Mucosa of stomach (tissue), 1 donor: ENCODE data around the gene SLC2A9.

ENCODE experiments used
- H3K27me3 ChIP-seq: one replicate; pipeline ENCODE4 v1.7.0; 2013; ENCODE audit warnings: mild to moderate bottlenecking, low read length; ENCODE audit not compliant: control insufficient read depth, insufficient read depth
- H3K36me3 ChIP-seq: one replicate; pipeline ENCODE4 v1.7.0; 2013; ENCODE audit warnings: low read length; ENCODE audit not compliant: control insufficient read depth, insufficient read depth
- H3K4me1 ChIP-seq: one replicate; pipeline ENCODE4 v1.7.0; 2013; ENCODE audit warnings: mild to moderate bottlenecking, low read length; ENCODE audit not compliant: control insufficient read depth, insufficient read depth
- H3K4me3 ChIP-seq: one replicate; pipeline ENCODE4 v1.7.0; 2013; ENCODE audit warnings: low read length
- H3K9ac ChIP-seq: one replicate; pipeline ENCODE4 v1.7.0; 2013; ENCODE audit warnings: mild to moderate bottlenecking, low read length, moderate library complexity
- H3K9me3 ChIP-seq: one replicate; pipeline ENCODE4 v1.7.0; 2013; ENCODE audit warnings: mild to moderate bottlenecking, low read length, moderate library complexity; ENCODE audit not compliant: control insufficient read depth
- donor health status: Pancreatic carcinoma.

Gene SLC2A9

DNA sequence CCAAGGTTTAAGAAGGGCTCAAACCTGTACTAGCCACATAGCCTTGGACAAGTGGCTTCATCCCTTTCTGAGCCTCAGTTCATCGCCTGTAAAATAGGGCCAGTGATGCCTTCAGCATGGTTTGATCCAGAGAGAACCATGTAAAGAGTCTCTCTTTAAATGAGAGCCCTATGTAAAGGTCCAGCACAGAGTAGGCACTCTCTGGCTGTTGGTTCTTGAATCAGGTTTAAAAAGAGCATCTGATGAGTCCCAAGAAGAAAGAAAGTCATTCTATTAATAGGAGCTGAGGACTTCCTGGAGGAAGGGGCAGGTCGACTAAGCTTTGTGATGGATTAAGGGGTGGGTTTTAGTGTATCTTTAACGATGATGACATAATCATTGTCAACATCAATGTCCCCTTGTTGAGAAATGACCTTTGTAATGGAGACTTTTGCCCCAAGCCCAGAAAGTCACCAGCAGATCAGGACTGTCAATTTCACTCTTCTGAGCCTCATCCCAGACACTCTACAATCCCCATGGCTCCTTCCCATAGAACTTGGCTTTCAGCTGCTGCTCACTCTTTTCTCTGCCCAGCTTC lies 4.0 kb upstream of the SLC2A9 start:
- no peaks in the 10 kb centered on the region for H3K27me3 ChIP-seq
- H3K9ac ChIP-seq, result no peak overlapping the region
- H3K4me3 ChIP-seq, result no peak overlapping the region
- no peaks in the 10 kb centered on the region for H3K36me3 ChIP-seq
- H3K4me1 ChIP-seq, result no peaks in the 10 kb centered on the region
- H3K9me3 ChIP-seq, result no peaks in the 10 kb centered on the region

DNA sequence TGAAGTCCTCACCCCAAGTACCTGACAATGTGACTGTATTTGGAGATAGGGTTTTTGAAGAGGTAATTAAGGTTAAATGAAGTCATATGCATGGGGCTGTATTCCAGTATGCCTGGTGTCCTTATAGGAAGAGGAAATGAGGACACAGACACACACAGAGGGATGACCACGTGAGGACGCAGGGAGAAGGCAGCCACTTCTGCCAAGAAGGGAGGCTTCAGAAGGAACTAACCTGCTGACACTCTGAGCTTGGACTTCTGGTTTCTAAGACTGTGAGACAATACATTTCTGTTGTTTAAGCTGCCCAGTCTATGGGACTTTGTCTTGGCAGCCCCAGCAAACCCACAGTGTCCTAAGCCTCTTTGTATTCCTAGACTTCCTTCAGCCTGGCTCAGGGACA lies 3.0 kb upstream of the SLC2A9 start:
- H3K27me3 ChIP-seq, result no peaks in the 10 kb centered on the region
- H3K9me3 ChIP-seq, result no peaks in the 10 kb centered on the region
- peaks cover 5% of the 10 kb centered on the region for H3K4me1 ChIP-seq
- no peak overlapping the region for H3K4me3 ChIP-seq
- no peak overlapping the region for H3K9ac ChIP-seq
- H3K36me3 ChIP-seq, result no peaks in the 10 kb centered on the region

DNA sequence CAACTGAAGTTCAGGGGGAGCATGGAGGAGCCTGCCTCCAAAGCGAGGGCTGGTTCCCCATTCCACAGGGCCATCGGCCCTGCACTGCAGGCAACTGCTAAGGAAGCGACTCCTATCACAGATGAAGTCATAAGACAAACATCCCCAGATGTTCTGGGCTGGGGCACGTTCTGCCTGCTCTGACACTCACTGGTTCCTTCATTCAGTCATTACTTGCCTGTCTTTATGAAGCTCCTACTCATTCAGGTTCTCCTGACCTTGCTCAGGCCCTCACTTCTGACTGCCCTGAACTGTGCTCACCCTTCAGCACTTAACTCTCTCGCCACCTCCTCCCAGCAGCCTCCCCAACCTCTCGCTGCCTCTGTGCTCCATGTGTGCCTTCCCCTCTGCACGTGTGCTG lies 2.5 kb upstream of the SLC2A9 start:
- Histone ChIP-seq H3K27me3 (no peaks in the 10 kb centered on the region), H3K4me1 (peaks cover 7% of the 10 kb centered on the region), H3K36me3 (no peaks in the 10 kb centered on the region), H3K4me3 (no peak overlapping the region), H3K9ac (no peak overlapping the region), H3K9me3 (no peaks in the 10 kb centered on the region)

DNA sequence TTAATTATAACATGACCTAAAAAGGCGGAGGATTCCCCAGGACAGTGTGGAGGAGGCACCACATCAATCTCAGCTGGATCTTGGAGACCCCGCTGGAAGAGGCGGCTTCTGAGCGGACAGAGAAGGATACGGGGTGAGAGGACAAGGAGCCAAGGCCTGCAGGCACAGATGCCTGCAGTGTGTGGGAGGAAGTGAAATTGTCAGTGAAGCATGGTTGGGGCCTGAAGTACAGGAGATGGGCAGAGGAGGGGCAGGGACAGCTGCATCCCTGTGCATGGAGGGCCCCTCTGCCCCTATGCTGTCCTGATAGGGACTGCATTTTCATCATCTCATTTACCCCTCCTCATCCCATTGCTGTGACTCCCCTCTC lies 1.7 kb upstream of the SLC2A9 start:
- Histone ChIP-seq H3K27me3 (no peaks in the 10 kb centered on the region), H3K4me3 (no peak overlapping the region), H3K4me1 (peaks cover 13% of the 10 kb centered on the region), H3K9ac (no peak overlapping the region), H3K9me3 (no peaks in the 10 kb centered on the region), H3K36me3 (no peaks in the 10 kb centered on the region)

DNA sequence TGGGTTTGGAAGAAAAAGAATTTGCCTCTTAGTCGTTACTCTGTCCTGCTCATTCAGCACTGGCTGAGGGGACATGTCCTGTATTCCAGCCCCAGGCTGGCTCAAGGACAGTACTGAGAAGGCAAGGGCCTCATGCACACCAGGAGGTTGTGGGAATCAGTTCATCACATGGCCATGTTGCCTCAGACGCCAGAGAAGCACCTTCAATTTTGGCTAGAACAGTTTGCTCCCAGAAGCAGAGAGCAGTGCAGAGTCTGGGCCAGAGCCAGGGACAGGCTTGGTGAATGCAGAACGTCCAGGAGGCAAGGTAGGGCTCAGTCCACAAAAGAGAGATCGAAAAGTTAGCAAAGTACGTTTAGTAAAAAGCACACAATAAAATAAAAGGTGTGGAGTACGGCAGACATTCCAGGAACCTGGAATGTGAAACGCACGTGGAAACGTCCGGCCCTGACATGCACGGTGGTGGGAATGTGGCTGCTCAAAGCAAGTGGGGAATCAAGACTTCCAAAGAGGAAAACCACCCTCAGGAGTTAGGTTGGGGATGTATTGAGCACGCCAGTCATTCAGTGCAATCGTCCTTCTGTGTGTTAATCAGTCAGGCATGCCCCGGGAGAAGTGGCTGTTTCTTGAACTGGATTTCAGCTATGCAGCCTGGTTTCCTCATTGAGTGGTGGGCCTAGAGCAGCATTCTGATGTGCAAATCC lies 1.2 kb upstream of the SLC2A9 start:
- H3K9me3 ChIP-seq, result no peaks in the 10 kb centered on the region
- no peak overlapping the region for H3K4me3 ChIP-seq
- H3K27me3 ChIP-seq, result no peaks in the 10 kb centered on the region
- H3K36me3 ChIP-seq, result no peaks in the 10 kb centered on the region
- no peak overlapping the region for H3K9ac ChIP-seq
- peaks cover 14% of the 10 kb centered on the region for H3K4me1 ChIP-seq

DNA sequence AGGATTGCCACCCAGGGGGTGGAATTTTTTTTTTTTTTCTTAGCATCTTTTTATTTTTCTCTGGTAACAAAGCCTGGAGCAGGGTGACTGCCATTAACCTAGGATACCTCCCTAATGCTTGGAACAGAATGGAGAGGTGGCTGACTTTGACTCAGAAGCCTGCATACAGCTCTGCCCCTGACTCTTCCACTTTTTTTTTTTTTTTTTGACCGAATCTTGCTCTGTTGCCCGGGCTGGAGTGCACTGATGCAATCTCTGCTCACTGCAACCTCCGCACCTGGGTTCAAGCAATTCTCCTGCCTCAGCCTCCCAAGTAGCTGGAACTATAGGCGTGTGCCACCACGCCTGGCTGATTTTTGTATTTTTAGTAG lies 341 bp upstream of the SLC2A9 start:
- no peaks in the 10 kb centered on the region for H3K9me3 ChIP-seq
- H3K36me3 ChIP-seq, result no peaks in the 10 kb centered on the region
- H3K4me1 ChIP-seq, result peaks cover 14% of the 10 kb centered on the region
- no peak overlapping the region for H3K4me3 ChIP-seq
- H3K27me3 ChIP-seq, result no peaks in the 10 kb centered on the region
- H3K9ac ChIP-seq, result no peak overlapping the region

DNA sequence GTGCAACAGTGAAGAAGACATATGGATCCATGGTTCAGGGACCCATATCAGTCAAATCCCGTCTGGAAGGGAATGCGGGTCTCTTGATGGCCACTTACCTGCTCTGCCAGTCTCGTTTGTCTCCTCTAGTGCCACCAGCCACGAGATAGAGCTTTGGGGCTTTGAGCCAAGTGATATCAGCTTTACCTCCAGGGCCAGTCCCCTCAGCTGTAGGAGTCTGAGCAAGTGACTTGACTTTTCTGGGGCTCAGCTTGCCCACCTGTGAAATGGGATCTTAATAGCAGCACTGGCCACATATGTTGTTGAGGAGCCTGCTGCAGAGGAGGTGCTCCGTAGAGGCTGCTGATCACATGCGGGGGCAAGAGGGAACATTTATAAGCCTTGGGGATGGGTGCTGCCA lies 1.2 kb downstream of the SLC2A9 start:
- H3K27me3 ChIP-seq, result no peaks in the 10 kb centered on the region
- no peak overlapping the region for H3K4me3 ChIP-seq
- no peaks in the 10 kb centered on the region for H3K9me3 ChIP-seq
- H3K4me1 ChIP-seq, result peaks cover 14% of the 10 kb centered on the region
- no peak overlapping the region for H3K9ac ChIP-seq
- H3K36me3 ChIP-seq, result no peaks in the 10 kb centered on the region

DNA sequence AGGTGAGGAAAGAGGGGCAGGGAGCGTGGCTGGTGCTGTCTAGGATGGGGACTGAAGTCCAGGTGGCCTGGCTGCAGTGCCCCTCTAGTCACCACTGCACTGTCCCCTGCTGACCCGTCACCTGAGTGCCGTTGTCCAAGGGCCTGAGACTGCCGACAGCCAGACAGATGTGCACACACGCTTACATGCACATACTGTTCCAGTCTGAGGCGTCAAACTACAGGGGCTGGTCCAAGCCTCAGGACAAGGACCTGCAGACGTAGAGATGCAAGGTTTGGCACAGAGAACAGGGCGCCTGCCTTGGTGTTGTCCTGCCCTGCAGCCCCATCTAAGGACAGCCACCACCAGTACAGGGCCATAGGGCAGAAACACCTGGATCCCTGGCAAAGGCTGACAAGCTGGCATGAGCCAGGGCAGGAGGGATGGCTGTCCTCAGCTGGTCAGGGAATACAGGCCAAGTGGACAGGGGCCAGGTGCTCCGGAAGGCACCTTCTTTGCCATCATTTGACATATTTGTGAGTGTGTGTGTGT lies 1.7 kb downstream of the SLC2A9 start:
- Histone ChIP-seq H3K4me1 (peaks cover 14% of the 10 kb centered on the region), H3K9me3 (no peaks in the 10 kb centered on the region), H3K36me3 (no peaks in the 10 kb centered on the region), H3K27me3 (no peaks in the 10 kb centered on the region), H3K4me3 (peak overlapping the region; percentile 11), H3K9ac (peak overlapping the region; percentile 72)

DNA sequence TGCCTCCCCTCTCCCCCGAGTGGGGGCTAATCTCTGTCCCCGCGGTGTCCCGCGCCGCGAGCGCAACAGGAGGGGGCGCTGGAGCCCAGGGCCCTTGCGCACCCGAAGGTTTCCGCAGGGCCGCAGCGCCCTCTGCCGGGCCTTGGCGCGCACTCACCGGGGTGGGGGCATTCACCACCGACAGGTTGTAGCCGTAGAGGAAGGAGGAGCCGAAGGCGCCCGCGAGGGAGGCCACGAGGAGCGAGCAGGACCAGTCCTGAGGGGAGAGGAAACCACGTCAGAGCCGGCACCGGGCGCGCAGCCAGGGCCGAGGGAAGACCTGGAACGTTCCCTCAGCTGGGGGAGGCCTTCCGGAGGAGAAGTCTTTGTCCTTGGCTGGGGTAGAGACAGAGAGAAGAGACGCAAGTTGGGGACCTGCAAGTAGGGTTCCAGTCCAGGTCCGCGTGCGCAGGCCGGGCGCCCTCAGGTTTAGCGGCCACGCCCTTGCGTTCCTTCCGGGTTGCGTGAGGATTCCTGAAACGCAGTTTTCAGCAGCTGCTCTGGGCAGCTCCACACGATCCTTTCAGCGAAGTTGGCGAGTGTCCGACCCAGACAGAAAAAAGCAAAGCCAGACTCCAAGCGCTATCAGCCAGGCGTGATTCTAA lies 2.4 kb downstream of the SLC2A9 start:
- Histone ChIP-seq H3K4me1 (peaks cover 14% of the 10 kb centered on the region), H3K4me3 (peak overlapping the region; percentile 11), H3K36me3 (no peaks in the 10 kb centered on the region), H3K27me3 (no peaks in the 10 kb centered on the region), H3K9ac (peak overlapping the region; percentile 72), H3K9me3 (no peaks in the 10 kb centered on the region)

DNA sequence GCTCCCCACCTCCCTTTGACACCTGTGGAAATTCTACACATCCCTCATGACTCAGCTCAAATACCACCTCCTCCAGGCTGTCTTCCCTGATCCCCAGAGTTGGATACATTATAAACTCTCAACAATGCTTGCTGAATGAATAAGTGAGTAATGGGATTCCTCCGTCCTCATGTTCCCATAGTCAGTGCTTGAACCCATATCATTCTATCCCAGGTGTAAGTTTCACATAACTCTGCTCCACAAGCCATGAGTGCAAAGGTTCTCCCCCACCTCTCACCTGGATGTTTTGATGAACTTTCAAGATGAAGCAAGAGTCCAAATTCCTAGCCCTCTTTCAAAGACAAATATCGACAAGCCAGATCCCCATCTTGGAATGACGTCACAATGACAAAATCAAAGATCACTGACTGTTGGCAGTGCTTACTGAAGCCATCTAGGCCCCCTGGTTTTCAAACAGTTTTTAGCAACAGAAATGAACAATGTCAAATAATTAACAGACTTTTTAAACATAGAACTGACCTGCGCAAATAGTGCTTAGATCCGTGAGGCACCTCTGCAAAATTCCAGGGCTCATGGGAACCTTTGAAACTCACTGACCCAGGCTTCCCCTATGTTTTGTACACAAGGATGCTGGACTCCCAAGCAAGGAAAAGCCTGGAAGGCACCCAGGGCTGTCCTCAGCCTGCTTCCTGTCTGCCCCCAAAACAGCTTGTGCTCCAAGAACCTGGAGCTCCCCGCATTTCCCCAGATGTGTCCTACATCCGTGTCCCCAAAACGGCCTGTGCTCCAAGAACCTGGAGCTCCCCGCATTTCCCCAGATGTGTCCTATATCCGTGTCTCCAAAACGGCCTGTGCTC lies 4.0 kb downstream of the SLC2A9 start:
- H3K9ac ChIP-seq, result no peak overlapping the region
- H3K4me1 ChIP-seq, result peaks cover 14% of the 10 kb centered on the region
- no peaks in the 10 kb centered on the region for H3K27me3 ChIP-seq
- no peaks in the 10 kb centered on the region for H3K36me3 ChIP-seq
- no peaks in the 10 kb centered on the region for H3K9me3 ChIP-seq
- no peak overlapping the region for H3K4me3 ChIP-seq

DNA sequence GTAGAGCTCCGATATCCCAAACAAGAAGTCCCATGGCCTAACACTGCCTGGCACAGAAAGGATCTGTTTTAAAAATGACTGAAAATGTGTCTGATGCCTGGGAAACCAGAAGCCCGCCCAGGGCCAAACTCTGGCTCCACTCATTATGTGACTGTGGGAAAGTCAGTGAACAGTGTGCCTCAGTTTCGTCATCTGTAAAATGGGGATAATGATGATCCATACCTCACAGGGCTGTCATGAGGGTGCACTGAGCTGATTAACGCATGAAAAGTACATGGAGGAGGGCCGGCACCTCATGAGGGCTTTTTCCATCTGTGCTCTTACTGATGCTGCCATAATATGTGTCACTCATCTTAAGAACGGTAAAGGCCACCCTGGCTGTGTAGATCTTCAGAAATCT lies 5.1 kb downstream of the SLC2A9 start:
- H3K4me3 ChIP-seq, result no peak overlapping the region
- H3K9ac ChIP-seq, result no peak overlapping the region
- H3K9me3 ChIP-seq, result no peaks in the 10 kb centered on the region
- no peaks in the 10 kb centered on the region for H3K27me3 ChIP-seq
- H3K4me1 ChIP-seq, result peaks cover 14% of the 10 kb centered on the region
- H3K36me3 ChIP-seq, result no peaks in the 10 kb centered on the region
